Ovary (tissue), 3 donors: Measurements from ENCODE around the gene CTDP1.

Source experiments
- CTCF ChIP-seq, 3 donors: fragments of 450-650 bp in 2 of 3; fragments of 200-600 bp in 1 of 3; IDR thresholded peaks; one replicate each; pipeline versions ENCODE4 v1.5.1 to v1.8.0; 2016 to 2022; ENCODE audit warnings: antibody characterized with exemption in 3 of 3, mild to moderate bottlenecking in 1 of 3
- EP300 ChIP-seq: sonication (generic); formaldehyde crosslinking; IDR thresholded peaks from one replicate; pipeline ENCODE4 v1.6.1; 2017; ENCODE audit warnings: antibody characterized with exemption
- POLR2A ChIP-seq: fragments of 450-650 bp; IDR thresholded peaks from one replicate; pipeline ENCODE4 v1.6.1; 2017; ENCODE audit warnings: antibody characterized with exemption, mild to moderate bottlenecking, moderate library complexity
- donor health status: DM: no; HTN: no; CAD: no.

- TF ChIP-seq CTCF (IDR thresholded peaks at IDR 0.05) (no peak), POLR2A (no peak), EP300 (no peak)
Observed at GRCh38 chr18:79683626-79684282, 4.2 kb downstream of the CTDP1 start.
